Left hindlimb (tissue), 1 donor: Measurements from ENCODE around the gene TXNDC2.
A peak's percentile ranks its signal among the peaks of the same experiment; 100 is the strongest.

ENCODE experiments used
- DNase-seq: peaks from one replicate; pipeline ENCODE4 v3.0.0-alpha.2; 2018

Gene TXNDC2

DNA sequence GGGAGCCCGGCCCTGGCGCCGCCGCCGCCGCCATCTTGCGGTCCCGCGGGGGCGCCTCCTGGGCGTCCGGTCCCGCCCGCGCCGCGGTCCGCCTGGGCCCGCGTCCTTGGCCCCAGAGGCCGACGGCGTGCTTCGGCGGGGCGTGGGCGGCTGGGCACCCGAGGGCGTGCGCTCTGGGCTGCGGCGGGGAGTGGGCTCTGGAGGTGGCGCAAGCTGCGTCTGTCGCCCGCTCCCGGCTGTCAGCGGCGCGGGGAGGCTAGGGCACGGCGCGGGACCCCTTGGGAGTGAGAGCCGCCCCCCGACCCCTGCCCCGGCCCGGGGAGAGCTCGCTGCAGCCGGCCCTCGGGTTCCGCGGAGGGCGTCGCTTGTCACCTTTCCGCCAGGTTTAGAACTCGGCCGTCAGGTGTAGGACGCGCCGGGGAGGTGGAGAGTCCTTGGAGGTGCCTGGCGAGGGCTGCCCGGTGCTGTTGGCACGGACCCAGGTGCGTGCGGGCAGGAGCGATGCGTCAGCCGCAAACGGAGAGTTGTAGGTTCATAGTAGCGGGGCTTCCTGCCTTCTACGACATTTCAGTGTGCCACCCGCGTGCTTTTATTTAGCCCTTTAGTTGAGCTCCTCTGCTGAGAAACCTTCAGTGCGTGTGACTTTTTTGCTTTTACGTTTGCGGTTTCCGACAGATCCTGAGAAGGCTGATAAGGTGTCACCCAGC lies 29.0 kb downstream of the TXNDC2 start:
- DNase-seq: peak; percentile 70

DNA sequence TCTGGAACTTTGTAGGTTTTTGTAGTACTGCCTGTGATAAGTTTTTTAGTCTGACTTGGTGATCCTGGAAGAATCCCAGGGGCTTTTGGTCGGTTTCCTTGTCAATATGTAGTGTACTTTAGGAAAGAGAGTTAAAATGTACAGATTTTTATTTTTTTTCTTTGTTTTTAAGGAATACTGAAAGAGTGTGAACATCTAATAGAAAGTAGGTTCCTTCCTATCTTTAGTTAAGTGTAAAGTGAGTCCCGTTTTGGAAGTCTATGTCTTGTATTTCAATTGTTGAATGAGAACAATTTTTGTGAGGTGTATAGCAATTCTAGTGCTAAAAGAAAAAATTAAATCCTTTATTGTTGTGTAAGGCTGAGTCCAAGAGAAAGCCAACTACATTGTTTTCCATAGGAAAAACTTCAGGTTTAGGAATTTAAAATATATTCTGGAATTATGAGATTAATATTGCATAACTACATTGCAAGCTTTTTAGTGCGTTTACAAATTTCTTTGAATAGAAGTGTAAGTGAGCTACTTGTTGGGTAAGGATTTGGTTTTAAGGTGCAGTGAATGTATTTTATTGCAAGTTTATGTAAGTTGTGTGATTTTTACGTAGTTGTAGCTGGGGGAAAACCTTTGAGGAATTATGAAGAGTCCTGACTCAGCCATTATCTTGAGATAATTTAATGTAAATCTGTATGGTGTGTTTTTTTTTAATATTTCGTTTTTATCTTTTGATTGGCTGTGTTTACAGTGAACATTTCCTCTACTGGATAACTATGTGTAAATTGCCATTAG lies 29.7 kb downstream of the TXNDC2 start:
- DNase-seq: no peak

DNA sequence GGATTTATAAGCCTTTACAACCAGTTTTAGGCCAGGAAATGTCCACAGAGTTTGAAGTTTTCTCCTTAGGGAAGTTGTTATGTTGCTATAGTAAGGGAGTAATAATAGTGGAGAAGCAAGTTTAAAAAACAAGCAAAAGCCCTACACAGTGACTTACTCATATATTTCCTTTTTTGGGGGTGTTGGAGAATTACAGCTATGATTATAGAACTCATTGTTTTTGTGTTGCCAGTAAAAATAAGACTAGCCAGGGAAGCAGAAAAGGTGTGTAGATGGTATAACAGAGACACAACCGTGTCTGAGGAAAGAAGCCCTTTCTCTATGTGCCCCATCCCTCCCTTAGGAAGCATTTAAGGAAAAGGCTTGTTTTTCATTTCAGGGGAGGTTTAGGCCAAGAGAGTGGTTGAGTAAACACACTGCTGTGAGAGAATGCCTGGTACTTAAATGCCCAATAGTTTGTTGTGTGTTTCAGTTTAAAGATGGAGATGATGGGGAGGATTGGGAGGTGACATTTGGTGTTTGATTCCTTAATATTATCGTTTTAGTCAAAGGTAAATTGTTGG lies 30.4 kb downstream of the TXNDC2 start:
- DNase-seq: no peak

DNA sequence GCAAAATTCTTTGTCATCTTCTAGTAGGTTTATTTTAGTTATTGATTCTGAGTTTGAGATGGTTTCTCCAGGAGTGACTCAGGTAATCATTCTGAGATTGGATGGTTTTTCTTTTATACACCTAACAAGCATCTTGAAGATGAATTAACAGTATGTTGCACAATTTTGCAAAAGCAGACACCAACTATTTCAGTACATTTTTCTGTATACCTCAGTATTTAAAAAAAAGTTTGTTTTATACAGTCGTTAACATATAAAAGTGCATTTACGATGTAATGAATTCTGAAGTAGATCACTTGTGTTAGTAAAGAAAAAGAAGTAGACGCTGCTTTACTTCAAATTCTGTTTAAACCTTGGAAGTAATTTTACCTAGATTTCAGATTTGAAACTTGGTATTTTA lies 31.0 kb downstream of the TXNDC2 start:
- no peak for DNase-seq

DNA sequence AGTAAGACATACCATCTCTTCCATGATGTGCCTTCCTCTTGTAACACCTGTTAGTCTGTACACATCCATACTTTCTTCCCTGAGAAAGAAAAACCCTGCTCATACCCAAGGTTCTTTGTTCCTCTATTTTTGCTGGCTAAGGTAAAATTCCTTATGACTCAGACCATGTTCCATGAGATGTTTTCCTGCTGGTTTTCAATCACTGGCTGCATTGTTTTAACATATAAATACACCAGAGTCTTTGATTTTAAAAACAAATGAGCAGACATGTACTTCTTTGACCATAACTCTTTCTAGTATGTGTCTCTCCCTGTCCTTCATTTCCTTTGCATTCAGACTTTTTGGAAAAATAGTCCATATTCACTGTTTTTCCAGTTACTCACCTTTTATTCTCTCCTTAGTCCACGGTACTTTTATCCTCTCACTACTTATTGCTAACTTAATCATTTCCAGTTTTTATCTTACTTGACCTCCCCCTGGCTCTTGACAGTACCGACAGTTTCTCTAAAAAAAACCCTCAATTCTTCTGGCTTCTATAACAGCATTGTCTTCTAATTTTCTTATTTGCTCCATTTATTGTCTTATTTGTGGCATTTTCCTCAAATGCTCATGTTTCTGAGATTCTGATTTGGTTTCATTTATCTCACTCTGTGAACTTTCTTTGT lies 32.4 kb downstream of the TXNDC2 start:
- no peak for DNase-seq

DNA sequence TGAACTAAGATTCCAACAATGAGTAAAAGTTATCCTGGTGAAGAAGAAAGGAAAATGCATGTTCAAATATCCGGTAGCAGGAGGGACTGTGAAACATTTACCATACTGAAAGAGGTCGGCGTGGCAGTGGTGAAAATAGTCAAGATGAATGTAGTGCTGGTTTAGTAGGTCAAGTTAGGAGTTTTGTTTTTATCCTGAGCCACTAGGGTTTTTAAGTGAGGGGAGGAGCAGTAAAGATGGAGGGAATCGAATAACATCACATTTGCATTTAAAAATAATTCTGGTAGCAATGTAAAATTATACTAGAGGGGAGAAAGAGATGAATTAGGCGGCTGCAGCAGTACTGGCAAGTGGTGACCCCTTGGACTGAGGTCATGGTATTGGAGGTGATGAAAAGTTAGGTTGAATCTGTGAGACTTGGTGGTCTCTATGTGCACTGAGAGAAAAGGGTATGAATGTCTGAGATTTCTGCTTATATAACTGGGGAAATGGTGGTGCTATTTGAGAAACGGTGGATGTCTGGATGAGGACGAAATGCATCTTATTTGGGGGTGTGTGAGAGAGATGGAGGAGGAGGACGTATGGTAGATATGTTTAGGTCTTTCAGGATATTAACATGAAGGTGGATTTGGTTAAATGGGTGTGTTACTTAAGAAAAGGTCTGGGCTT lies 33.9 kb downstream of the TXNDC2 start:
- no peak for DNase-seq

DNA sequence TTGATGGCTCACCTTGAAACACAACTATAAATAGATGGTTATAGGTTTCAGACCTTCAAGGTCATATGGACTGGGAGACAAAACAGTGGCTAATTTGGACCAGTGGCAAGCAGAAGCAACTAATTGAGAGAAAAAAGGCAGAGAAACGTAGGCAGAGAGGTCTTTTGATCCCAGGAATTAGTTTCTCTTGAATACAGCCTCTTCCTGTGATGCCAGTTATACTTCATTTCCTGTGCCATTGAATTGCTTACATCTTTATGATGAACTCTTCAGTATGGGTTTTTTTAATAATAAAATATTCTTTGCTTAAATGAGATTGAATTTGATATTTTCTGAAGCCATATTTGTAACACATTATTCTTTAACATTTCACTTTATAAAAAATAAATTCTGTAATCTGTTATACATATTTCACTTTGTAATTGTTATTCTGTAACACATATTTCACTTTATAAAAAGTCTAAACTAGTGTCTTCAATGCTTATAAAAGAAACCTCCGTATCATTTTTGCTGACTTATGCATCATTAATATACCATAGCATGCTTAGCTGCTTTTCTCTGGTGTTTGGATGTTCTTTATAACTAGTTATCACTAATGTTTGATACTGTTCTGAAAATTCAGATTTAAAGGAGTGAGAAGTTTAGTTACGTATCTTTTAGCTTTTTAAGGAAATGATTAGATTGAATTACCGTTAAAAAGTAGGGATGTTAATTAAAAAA lies 37.0 kb downstream of the TXNDC2 start:
- DNase-seq: no peak

DNA sequence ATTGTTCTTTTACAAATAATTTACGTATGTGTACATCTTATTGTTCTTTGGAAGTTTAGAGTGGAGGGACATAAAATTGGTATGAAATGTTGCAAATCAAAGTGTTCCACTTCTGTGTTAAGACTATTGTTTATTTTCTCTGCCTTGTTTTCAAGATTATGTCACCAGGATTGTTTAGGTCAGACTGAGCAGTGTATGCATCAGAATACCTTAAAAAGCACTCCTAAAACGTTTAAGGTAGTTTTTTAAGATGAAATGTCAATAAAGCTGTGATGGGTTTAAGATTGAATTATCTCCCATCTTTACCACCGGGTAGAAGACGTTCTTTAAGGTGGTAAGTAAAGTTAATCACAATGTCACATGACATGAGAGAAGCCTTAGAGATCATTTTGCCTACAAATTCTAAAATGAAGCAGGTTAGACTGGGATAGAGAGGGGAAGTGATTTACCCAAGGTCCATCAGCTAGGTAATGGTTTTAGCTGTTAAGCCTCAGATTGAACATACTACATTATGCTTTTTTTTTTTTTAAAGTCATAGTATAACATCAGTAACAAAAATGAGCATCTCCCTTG lies 38.7 kb downstream of the TXNDC2 start:
- DNase-seq: no peak

DNA sequence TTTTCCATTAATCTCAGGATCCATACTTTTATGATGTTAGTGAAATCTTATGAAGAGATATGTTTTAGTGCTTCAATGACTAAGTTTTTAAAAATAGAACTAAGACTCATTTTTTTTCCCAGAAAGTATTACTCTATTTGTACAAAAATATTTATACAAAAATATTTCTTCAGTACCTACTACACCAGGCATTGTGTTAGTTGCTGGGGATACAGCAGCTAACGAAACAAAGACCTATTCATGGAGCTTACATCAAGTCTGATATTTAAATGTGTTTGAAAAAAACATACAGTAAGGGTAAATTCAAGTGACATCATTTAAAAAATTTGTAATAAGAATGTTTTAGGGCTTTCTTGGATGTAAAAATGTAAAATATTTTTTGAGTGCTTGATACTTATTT lies 39.6 kb downstream of the TXNDC2 start:
- no peak for DNase-seq

DNA sequence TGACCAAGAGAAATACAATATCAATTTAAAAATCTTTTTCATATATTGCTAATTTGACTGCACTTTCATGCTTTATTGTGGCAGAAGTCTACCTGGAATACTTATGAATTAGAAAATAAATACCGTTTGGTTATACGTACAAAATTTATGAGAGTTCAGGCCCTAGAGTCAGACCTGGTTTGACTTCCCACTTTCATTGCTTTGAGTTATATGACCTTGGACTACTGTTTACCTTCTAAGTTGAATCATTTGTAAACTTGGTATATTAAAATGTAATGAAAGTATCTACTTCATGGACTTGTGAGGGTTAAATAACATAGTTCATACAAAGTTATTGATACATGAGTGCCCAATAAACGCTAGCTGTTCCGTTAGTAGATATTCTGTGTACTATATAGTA lies 40.0 kb downstream of the TXNDC2 start:
- no peak for DNase-seq

DNA sequence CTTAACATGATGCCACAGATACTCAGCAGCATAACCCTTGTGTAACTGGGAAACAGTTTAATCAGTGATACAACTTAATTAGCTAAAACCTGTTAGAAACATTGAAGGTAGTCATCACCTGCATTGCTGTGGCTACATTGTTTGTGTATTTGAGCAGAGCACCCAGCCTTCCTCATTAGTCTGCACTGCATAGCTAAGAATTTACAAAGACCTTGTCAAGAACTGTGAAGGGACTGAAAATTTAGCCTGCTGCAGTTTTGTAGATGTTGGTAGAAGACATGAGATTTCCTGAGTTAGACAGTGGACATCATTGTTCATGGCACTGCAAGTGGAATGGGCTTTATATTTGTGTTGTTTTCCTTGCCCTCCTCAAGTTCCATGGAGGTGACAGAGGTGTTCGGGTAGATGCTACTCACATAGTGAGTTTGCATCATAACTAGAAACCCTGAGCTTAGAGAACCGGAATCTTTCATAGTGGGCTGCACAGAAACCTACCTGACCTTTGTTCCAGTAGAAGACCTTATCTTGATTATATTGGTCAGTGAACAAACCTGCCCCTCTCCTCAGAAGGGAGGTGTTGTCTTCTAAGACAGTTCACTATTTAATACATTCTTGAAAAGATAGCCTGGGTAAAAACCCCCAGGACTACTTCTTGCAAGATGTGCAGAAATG lies 40.6 kb downstream of the TXNDC2 start:
- no peak for DNase-seq

DNA sequence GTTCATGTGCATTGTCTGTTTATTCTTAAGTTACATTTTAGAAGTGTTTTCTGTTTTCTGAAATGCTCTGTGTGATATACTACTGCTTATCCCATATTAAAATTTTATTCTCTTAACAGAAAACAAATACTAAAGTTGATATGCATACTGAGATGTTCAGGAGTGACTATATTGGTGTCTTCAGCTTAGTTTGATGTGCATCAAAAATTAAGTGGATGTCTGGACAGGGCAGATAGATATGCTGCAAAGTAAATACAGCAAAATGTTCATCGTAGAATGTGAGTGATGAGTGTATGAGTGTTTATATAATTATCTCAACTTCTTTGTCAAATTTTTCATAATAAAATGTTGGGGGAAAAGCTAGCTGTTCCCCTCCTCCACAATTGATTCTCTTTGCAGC lies 41.2 kb downstream of the TXNDC2 start:
- no peak for DNase-seq

DNA sequence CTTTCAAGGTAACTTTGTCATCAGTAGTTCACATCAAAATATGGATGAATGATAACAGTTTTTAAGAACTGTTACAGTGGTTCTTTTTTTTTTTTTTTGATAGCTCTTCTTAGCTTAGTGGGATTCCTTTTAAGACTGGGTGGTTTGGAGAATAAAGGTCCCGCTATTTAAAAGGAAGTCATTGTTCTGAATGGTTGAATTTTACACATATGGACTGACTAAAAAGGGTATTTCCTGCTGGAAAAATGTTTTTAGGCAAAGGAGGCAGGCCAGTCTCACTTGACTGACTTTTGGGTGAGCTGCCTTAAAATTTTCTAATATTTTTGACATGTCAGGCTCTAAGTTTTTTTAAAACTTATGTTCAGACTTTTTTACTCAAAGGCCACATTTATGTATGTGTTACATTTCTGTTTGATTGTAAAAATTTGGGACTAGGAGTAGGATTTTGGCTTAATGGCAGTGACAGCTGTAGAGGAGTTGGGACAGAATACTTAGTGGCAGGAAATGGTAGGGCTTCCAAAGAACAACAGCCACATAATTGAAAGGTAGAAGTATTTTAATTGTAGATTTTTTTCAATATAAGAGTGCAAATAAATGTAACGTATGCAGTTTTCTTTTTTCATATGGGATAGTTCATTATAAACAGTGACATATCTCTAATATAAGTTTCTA lies 41.8 kb downstream of the TXNDC2 start:
- no peak for DNase-seq

DNA sequence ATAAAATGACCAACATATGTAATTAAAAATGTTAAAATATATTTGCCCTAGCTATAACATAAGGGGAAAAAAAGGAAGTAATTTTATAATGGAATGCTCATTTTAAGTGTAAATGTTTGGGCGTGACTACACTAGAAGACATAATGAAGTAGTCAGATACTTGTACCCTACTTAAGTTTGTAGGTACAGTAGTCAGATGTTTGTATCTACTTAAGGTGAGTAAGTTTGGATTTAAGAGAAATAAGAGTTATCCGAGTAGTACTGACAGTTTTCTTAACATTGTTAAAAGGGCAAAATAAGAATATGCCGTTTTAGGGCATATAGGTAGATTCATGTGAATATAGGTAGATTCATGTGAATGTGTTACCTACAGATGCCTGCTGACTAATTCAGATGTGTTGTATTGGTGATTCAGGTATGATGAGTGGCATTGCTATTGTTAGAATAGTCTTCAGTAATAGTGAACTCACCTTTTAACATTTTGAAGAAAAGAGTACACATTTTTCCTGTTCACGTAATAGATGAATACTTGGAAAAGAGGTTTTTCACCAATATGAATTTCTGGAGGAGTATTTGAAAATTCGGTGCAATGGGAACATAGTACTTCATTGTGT lies 43.0 kb downstream of the TXNDC2 start:
- DNase-seq: no peak

DNA sequence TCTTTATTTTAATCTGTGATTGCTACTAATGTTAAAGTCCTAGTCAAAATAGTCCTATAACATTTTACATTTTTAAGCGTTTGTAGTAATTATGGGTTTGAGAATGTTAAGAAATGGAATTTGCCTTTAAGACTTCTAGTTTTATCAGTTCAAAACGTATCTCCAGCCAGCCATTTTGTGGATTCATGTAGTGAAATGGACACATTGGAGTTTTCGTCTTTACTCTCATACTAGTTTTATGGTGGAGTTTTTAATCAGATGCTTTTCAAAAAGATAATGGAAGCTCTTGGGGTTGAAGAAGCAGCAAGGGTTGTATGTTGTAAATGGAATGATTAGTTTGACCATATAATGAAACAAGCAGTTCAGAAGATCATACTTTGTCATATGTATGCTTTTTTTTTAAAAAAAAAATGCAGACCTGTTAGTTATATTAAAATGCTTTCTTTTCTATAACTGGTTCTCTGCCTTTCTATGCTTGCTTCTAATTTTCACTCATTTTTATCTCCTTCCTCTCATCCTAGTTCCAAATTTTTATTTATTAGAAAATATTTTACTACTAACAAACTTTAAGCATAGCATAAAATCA lies 44.6 kb downstream of the TXNDC2 start:
- DNase-seq: no peak

DNA sequence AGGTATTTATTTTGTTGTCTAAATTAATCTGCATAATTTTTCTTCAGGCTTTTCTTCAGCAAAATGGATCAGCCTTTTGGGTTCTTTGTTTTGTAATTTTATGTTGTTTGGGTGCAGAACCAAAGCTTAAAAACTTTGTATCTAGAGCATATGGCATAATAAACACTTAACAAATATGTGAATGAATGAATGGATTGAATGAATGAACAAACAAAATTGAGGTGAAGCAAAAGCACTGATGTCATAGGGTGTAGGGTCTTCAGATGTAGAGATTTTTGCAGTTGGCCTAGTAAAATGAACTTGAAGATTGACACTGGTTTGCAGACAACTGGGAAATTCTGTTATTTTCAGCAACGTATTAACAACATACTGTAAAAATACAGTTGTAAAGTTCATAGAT lies 45.4 kb downstream of the TXNDC2 start:
- no peak for DNase-seq

DNA sequence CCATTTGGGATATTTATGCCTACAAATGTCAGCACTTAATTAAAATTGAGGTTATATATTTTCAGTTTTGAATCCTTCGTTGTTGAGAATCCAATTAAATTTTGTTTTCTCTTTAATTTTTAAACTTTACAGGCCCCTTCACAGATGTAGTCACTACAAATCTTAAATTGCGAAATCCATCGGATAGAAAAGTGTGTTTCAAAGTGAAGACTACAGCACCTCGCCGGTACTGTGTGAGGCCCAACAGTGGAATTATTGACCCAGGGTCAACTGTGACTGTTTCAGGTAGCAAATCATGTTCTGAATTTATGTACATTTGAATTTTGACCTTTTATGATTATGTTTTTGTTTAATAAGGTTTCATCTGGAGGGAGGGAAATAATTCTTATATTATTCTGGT lies 45.9 kb downstream of the TXNDC2 start:
- DNase-seq: no peak

DNA sequence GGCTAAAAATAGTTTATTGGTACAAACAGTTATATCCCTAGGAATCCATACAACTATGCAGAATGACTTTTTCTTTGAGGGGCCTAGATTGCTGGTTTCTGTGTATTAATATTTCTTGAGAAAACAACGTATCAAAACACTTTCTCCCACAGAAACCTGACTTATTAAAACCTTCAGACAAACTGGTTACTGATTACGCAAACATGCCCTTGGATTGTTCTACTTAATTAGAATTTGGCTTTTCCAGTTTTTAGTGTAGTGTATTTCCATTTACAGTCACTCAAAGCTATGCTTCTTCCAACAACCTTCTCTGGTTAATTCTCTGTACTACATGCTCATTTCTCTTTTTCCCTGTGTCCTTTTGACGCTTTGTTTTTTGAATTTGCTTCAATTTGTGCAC lies 48.1 kb downstream of the TXNDC2 start:
- no peak for DNase-seq

DNA sequence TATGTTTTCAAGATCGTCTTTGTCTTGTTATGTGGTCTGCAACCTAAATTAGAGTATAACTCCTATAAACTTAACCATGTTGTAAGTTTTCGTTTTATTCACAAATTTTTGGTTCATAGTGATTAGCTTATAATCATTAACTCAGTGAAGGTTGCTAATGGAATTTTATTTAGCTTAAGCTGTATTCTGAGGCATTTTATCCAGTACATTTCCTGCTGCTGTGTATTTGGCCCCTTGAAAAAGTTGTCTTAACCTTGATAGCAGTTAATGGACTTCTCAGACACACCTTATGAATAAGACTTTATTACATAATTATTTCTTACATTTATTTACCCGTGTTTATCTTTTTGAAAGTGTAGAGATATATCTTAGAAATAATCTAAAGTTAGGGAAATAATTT lies 48.5 kb downstream of the TXNDC2 start:
- DNase-seq: no peak
